Keratinocyte (primary cell): ENCODE data around the gene FOXP3.

ENCODE experiments used
- EZH2 ChIP-seq: IDR thresholded peaks from one replicate; pipeline ENCODE4 v1.6.1; 2012; ENCODE audit warnings: inconsistent platforms, mild to moderate bottlenecking, low read length, moderate library complexity
- TF ChIP-seq, protein P1 (sequence below), 3 experiments: IDR thresholded peaks in 1 of 3; conservative IDR thresholded peaks in 1 of 3; optimal IDR thresholded peaks in 1 of 3; 2 replicates in 2 of 3; 3 replicates in 1 of 3; pipeline versions ENCODE3 to v1.5.1; 2011; ENCODE audit warnings: low read length in 3 of 3, mild to moderate bottlenecking in 3 of 3, moderate library complexity in 2 of 3, control low read depth in 1 of 3, inconsistent platforms in 1 of 3; ENCODE audit not compliant: insufficient read depth in 2 of 3; ENCODE audit errors: extremely low read depth in 1 of 3

DNA sequence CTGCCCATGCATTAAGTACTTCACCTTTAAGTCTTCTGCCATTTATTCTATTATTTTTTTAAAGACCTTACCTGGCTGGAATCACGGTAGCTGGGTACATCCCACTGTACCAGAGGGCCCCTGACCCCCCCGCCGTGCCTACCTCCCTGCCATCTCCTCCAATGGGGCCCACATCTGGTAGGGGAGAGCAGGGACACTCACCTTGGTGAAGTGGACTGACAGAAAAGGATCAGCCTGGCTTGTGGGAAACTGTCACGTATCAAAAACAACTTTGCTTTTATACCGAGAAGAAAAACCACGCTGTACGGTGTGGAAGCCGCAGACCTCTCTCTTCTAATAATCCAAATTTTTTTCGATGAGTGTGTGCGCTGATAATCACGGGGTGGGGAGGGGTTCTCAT is at the start of gene FOXP3:
- TF ChIP-seq, protein P1, sequence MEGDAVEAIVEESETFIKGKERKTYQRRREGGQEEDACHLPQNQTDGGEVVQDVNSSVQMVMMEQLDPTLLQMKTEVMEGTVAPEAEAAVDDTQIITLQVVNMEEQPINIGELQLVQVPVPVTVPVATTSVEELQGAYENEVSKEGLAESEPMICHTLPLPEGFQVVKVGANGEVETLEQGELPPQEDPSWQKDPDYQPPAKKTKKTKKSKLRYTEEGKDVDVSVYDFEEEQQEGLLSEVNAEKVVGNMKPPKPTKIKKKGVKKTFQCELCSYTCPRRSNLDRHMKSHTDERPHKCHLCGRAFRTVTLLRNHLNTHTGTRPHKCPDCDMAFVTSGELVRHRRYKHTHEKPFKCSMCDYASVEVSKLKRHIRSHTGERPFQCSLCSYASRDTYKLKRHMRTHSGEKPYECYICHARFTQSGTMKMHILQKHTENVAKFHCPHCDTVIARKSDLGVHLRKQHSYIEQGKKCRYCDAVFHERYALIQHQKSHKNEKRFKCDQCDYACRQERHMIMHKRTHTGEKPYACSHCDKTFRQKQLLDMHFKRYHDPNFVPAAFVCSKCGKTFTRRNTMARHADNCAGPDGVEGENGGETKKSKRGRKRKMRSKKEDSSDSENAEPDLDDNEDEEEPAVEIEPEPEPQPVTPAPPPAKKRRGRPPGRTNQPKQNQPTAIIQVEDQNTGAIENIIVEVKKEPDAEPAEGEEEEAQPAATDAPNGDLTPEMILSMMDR (optimal IDR thresholded peaks at IDR 0.05 in 1 of 3, IDR thresholded peaks at IDR 0.05 in 1 of 3, conservative IDR thresholded peaks at IDR 0.05 in 1 of 3; ENCODE audit: extremely low read depth in 1 of 3, insufficient read depth in 2 of 3, low read length in 3 of 3) = no peak
- no peak for TF ChIP-seq EZH2
